ENCODE data around the gene PLA2G10. TPM values are rescaled to one million over a fixed set of nuclear protein-coding genes. Genes with fewer than 3 reads are reported as not detected.

Gene PLA2G10
- total RNA-seq, 1 donor from 2014 or later = not detected

DNA sequence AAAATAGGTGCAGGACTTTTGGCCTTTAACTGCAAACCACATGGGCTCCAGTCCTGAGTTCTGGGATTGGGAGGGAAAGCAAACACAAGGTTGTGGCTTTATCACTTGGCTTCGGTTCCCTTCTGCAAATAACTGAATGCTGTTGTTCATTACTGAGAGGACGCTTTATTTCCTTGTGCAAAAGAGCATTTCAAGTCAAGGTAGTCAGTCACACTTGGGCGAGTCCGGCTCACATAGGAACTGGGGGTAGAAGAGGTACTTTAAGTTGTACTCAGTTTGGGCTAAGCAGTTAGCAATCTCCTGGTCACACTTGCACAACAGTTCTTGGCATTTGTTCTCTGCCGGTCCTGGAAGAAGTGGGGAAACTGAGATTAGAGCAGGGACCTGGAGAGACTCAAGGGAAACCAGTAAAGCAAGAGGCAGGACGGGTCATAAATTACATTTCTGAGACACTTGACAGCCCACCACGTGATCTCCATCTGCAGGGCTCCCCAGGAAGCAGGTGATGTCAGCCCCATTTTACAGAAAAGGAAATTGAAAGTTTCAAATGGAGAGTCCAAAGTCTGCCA is 21.6 kb downstream of the PLA2G10 start:
- Histone ChIP-seq H3K9ac (ENCODE audit: low read length) (no peak overlapping the region), H3K36me3 (ENCODE audit: insufficient read depth, low read length) (peaks cover 9% of the 10 kb centered on the region), H3K27me3 (ENCODE audit: insufficient read depth, low read length) (no peaks in the 10 kb centered on the region), H2AFZ (ENCODE audit: low read depth, low read length) (no peak overlapping the region), H3K27ac (ENCODE audit: low read depth, low read length) (no peak overlapping the region), H3K4me3 (ENCODE audit: insufficient read depth, low read depth, low read length) (no peak overlapping the region), H3K4me1 (ENCODE audit: insufficient read depth, low read length) (no peaks in the 10 kb centered on the region), H3K9me3 (ENCODE audit: insufficient read depth, low read depth, low read length) (no peaks in the 10 kb centered on the region), H4K20me1 (ENCODE audit: insufficient read depth, low read length) (no peaks in the 10 kb centered on the region), H3K79me2 (ENCODE audit: insufficient read depth, low read length) (no peaks in the 10 kb centered on the region), H3K4me2 (ENCODE audit: low read length) (no peak overlapping the region)
- TF ChIP-seq EZH2 (IDR thresholded peaks at IDR 0.05; ENCODE audit: insufficient read depth, low read length) = no peak
- TF ChIP-seq, protein P1, sequence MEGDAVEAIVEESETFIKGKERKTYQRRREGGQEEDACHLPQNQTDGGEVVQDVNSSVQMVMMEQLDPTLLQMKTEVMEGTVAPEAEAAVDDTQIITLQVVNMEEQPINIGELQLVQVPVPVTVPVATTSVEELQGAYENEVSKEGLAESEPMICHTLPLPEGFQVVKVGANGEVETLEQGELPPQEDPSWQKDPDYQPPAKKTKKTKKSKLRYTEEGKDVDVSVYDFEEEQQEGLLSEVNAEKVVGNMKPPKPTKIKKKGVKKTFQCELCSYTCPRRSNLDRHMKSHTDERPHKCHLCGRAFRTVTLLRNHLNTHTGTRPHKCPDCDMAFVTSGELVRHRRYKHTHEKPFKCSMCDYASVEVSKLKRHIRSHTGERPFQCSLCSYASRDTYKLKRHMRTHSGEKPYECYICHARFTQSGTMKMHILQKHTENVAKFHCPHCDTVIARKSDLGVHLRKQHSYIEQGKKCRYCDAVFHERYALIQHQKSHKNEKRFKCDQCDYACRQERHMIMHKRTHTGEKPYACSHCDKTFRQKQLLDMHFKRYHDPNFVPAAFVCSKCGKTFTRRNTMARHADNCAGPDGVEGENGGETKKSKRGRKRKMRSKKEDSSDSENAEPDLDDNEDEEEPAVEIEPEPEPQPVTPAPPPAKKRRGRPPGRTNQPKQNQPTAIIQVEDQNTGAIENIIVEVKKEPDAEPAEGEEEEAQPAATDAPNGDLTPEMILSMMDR (IDR thresholded peaks at IDR 0.05; ENCODE audit: insufficient read depth, low read depth, low read length) = no peak
- no peaks in the 10 kb centered on the region for H3K9me3 Mint-ChIP-seq (ENCODE audit: unreplicated experiment)
- no peaks in the 10 kb centered on the region for H3K27me3 Mint-ChIP-seq (ENCODE audit: low read depth, unreplicated experiment)
- no peak overlapping the region for H3K4me3 Mint-ChIP-seq (ENCODE audit: unreplicated experiment)
- no peaks in the 10 kb centered on the region for H3K4me1 Mint-ChIP-seq (ENCODE audit: low read depth, unreplicated experiment)
- H3K27ac Mint-ChIP-seq (ENCODE audit: unreplicated experiment) = no peak overlapping the region
- peaks cover 4% of the 10 kb centered on the region for H3K36me3 Mint-ChIP-seq (ENCODE audit: low read depth, unreplicated experiment)
- DNase-seq (ENCODE audit: low read depth) (no peak), FAIRE-seq (no peak)

DNA sequence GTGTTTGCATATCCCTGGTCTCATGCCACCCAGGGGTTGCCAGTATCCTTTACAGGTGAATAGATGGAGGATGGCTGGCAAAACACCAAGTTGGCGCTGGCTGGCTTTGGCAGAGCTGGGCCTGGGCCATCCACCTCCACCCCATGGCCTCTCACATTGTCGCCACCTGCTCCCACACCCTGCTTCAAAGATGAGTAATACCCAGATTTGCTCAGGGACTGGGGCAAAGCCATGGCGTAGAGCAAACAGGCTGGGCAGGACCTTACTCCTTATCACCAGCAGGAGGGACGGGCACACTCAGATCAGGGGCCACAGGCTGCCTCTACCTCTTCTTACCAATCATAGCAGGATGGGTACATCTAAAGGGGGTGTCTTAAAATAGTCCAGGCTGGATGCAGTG is 24.3 kb downstream of the PLA2G10 start:
- no peak overlapping the region for H3K4me3 ChIP-seq (ENCODE audit: insufficient read depth, low read depth, low read length)
- peaks cover 15% of the 10 kb centered on the region for H3K36me3 Mint-ChIP-seq (ENCODE audit: low read depth, unreplicated experiment)

More for the DNA sequence above, 24.3 kb downstream of the PLA2G10 start:
- Mint-ChIP-seq H3K27me3 (ENCODE audit: low read depth, unreplicated experiment) (no peaks in the 10 kb centered on the region), H3K4me3 (ENCODE audit: unreplicated experiment) (no peak overlapping the region), H3K4me1 (ENCODE audit: low read depth, unreplicated experiment) (no peaks in the 10 kb centered on the region), H3K27ac (ENCODE audit: unreplicated experiment) (no peak overlapping the region), H3K9me3 (ENCODE audit: unreplicated experiment) (no peaks in the 10 kb centered on the region)
- Histone ChIP-seq H3K36me3 (ENCODE audit: insufficient read depth, low read length) (peaks cover 24% of the 10 kb centered on the region), H4K20me1 (ENCODE audit: insufficient read depth, low read length) (no peaks in the 10 kb centered on the region), H2AFZ (ENCODE audit: low read depth, low read length) (no peak overlapping the region), H3K27ac (ENCODE audit: low read depth, low read length) (no peak overlapping the region), H3K4me1 (ENCODE audit: insufficient read depth, low read length) (no peaks in the 10 kb centered on the region), H3K4me2 (ENCODE audit: low read length) (no peak overlapping the region), H3K9ac (ENCODE audit: low read length) (no peak overlapping the region), H3K9me3 (ENCODE audit: insufficient read depth, low read depth, low read length) (no peaks in the 10 kb centered on the region), H3K27me3 (ENCODE audit: insufficient read depth, low read length) (no peaks in the 10 kb centered on the region), H3K79me2 (ENCODE audit: insufficient read depth, low read length) (no peaks in the 10 kb centered on the region)
- TF ChIP-seq, protein P1 (IDR thresholded peaks at IDR 0.05; ENCODE audit: insufficient read depth, low read depth, low read length) = no peak
- TF ChIP-seq EZH2 (IDR thresholded peaks at IDR 0.05; ENCODE audit: insufficient read depth, low read length) = no peak
- no peak for DNase-seq (ENCODE audit: low read depth)
- FAIRE-seq = no peak
